HepG2 (cell line): ENCODE results near the gene MAP4K3. TPM values are rescaled to one million over a fixed set of nuclear protein-coding genes. Genes with fewer than 3 reads are reported as not detected.

ENCODE experiments used
- ADNP ChIP-seq: sonication (generic); formaldehyde crosslinking; IDR thresholded peaks from 2 replicates; pipeline ENCODE4 v1.4.0; 2020; ENCODE audit warnings: missing genetic modification reagents
- HNF4A ChIP-seq: sonication (generic); formaldehyde crosslinking; IDR thresholded peaks from 2 replicates; pipeline ENCODE4 v1.4.0; 2020; ENCODE audit warnings: missing genetic modification reagents
- MEIS1 ChIP-seq: sonication (generic); formaldehyde crosslinking; IDR thresholded peaks from 2 replicates; pipeline ENCODE4 v1.9.0; 2021; ENCODE audit warnings: mild to moderate bottlenecking, missing genetic modification reagents, moderate library complexity, borderline replicate concordance
- MLXIP ChIP-seq: sonication (generic); formaldehyde crosslinking; IDR thresholded peaks from 2 replicates; pipeline ENCODE4 v1.9.0; 2021; ENCODE audit warnings: missing genetic modification reagents, borderline replicate concordance
- MTF1 ChIP-seq: sonication (generic); formaldehyde crosslinking; IDR thresholded peaks from 2 replicates; pipeline ENCODE4 v1.5.0; 2020; ENCODE audit warnings: missing genetic modification reagents
- NFE2L1 ChIP-seq: sonication (generic); formaldehyde crosslinking; IDR thresholded peaks from 2 replicates; pipeline ENCODE4 v1.4.0; 2020; ENCODE audit warnings: missing genetic modification reagents, mild to moderate bottlenecking, borderline replicate concordance
- NFKBIZ ChIP-seq: IDR thresholded peaks from 2 replicates; pipeline ENCODE4 v1.6.1; 2018; ENCODE audit warnings: missing genetic modification reagents, missing compliant biosample characterization
- RARG ChIP-seq: sonication (generic); formaldehyde crosslinking; IDR thresholded peaks from 2 replicates; pipeline ENCODE4 v1.4.0; 2020; ENCODE audit warnings: low read depth, mild to moderate bottlenecking, missing genetic modification reagents
- SMARCE1 ChIP-seq: fragments of 450-650 bp; IDR thresholded peaks from 2 replicates; pipeline ENCODE4 v1.6.1; 2017; ENCODE audit warnings: borderline replicate concordance
- ZFYVE20 ChIP-seq: sonication (generic); formaldehyde crosslinking; IDR thresholded peaks from 2 replicates; pipeline ENCODE4 v1.8.0; 2023; ENCODE audit warnings: low read depth, mild to moderate bottlenecking, moderate library complexity, missing genetic modification reagents, borderline replicate concordance
- ZHX2 ChIP-seq, 2 experiments: sonication (generic) in 1 of 2; formaldehyde crosslinking in 1 of 2; IDR thresholded peaks; 2 replicates each; pipeline versions ENCODE4 v1.6.1 to v1.9.0; 2014 to 2022; ENCODE audit warnings: antibody characterized with exemption in 1 of 2, borderline replicate concordance in 1 of 2, inconsistent platforms in 1 of 2, low read depth in 1 of 2, missing genetic modification reagents in 1 of 2
- ZNF143 ChIP-seq: sonication (generic); formaldehyde crosslinking; IDR thresholded peaks from 2 replicates; pipeline ENCODE4 v1.4.0; 2020; ENCODE audit warnings: missing genetic modification reagents
- ZNF597 ChIP-seq: sonication (generic); formaldehyde crosslinking; IDR thresholded peaks from 2 replicates; pipeline ENCODE4 v1.5.0; 2020; ENCODE audit warnings: missing genetic modification reagents
- ZNF614 ChIP-seq: IDR thresholded peaks from 2 replicates; pipeline ENCODE4 v1.6.1; 2018; ENCODE audit warnings: missing biosample characterization, missing genetic modification reagents, inconsistent platforms, borderline replicate concordance
- ZNF672 ChIP-seq: sonication (generic); formaldehyde crosslinking; IDR thresholded peaks from 2 replicates; pipeline ENCODE4 v1.8.1; 2022; ENCODE audit warnings: missing genetic modification reagents
- ZNF749 ChIP-seq: sonication (generic); formaldehyde crosslinking; IDR thresholded peaks from 2 replicates; pipeline ENCODE4 v1.8.0; 2022; ENCODE audit warnings: mild to moderate bottlenecking, missing genetic modification reagents, moderate library complexity, borderline replicate concordance
- ZSCAN29 ChIP-seq: sonication (generic); formaldehyde crosslinking; conservative IDR thresholded peaks from 2 replicates; pipeline ENCODE4 v1.4.0; 2020; ENCODE audit warnings: mild to moderate bottlenecking, missing genetic modification reagents
- polyA plus RNA-seq, 8 experiments: library from polyadenylated mRNA; depleted of rRNA in 3 of 8; stranded (reverse) in 7 of 8; unstranded in 1 of 8; fragments of >200 nt; fragmentation: Illumina TruSeq in 4 of 8; extraction: Trizol in 4 of 8; gene quantifications; 2 replicates each; pipeline versions ENCODE4 v1.2.1 to v1.2.3, GENCODE V29; 2011 to 2016; ENCODE audit warnings: low read depth in 4 of 8, missing spikeins in 1 of 8, mixed read lengths in 1 of 8; ENCODE audit not compliant: insufficient read depth in 1 of 8
- total RNA-seq, 5 experiments: library from RNA; depleted of rRNA; stranded (reverse); fragments of >200 nt; fragmentation: Illumina TruSeq; extraction: Trizol; gene quantifications; 2 replicates each; pipeline ENCODE4 v1.2.3, GENCODE V29; 2016; ENCODE audit warnings: low read depth in 1 of 5

The MAP4K3 gene
- total and polyA plus RNA-seq, 2 of the 13 experiments (the other 11 are each of a cell fraction or from before 2014, with no cell fraction given), result 45.9 to 53.2 TPM

- peak; percentile 57; the same call in 1 of the 2 replicates for TF ChIP-seq ZSCAN29
- TF ChIP-seq ZNF614 (CRISPR knock-in tag), result peak; percentile 51; the same call in 1 of the 2 replicates
- TF ChIP-seq ZNF672 (CRISPR knock-in tag), result no peak
- TF ChIP-seq HNF4A (CRISPR knock-in tag), result peak; percentile 22; the same call in 1 of the 2 replicates
- no peak for TF ChIP-seq NFE2L1 (CRISPR knock-in tag)
- TF ChIP-seq RARG (CRISPR knock-in tag), result no peak
- no peak; the same call in 1 of the 2 replicates for TF ChIP-seq MTF1
- TF ChIP-seq ZNF597 (CRISPR knock-in tag), result no peak
- TF ChIP-seq SMARCE1, result no peak
- TF ChIP-seq ADNP (CRISPR knock-in tag), result no peak
- 0 out of 2 replicates have a peak, but pooled peaks have one; percentile 21 for TF ChIP-seq MLXIP (CRISPR knock-in tag)
- no peak for TF ChIP-seq ZFYVE20 (CRISPR knock-in tag)
- 0 out of 2 replicates have a peak, but pooled peaks have one; percentile 59 for TF ChIP-seq NFKBIZ
- TF ChIP-seq ZNF749 (CRISPR knock-in tag), result peak; percentile 67; the same call in 1 of the 2 replicates
- peak; percentile 41; the same call in 1 of the 2 replicates for TF ChIP-seq ZNF143
- peak; percentile 91 for TF ChIP-seq MEIS1
- TF ChIP-seq ZHX2 (IDR thresholded peaks at IDR 0.05; ENCODE audit: low read depth), result peak; percentile 74
- TF ChIP-seq ZHX2 (CRISPR knock-in tag; IDR thresholded peaks at IDR 0.05; ENCODE audit: borderline replicate concordance), result peak; percentile 86; the same call in 1 of the 2 replicates
Observed at GRCh38 chr2:39436592-39437521, at the start of gene MAP4K3 (continued).
